CD4-positive, alpha-beta T cell treated with Interleukin-4 for 4 hours (primary cell): ENCODE data around the gene CDC42BPA.
A peak's percentile ranks its signal among the peaks of the same experiment; 100 is the strongest.
"Not testable (repeated sequence)": the region's sequence is repeated elsewhere in the genome, so short reads cannot be mapped to it uniquely, and the experiment has no call there.

Experiments used
- DNase-seq: peaks from one replicate; pipeline ENCODE4 v3.0.0-alpha.2; 2020

Gene CDC42BPA

DNA sequence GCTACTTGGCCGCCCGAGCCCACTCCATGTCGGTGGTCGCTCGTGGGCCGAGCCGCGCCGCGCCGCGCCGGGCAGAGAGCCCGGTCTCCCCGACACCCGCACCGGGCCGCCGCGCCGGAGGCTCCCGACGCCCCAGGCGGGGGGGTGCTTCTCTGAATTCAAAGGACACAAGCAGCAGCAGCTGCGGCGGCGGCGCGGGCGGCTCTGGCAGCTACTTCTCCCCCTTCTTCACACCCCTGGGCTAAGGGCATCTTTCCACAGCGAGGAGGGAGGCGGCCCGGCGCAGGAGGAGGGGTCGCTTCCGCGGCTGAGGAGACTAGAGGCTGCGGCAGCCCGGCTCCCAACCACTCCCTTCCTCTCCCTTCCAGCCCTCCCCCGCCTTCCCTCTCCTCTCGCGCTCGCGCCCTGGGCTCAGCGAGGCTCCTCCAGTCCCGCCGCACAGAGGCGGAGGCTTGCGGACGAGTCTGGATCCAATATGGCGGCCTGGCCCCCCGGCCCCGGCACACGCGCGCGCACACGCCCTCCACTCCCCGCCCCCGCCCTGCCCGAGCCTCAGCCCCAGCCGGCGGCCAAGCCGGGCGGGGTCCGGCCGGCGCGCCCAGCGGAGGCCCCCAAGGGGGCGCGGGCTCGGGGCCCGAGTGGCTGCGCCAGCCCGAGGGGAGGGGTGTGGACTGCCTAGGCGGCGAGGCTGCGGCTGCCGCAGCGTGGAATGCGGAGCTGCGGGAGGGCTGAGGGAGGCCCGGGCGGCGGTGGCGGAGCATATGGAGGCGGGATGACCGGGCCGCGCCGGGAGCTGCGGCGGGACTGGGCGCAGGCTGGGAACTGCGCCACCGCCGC lies at the start of gene CDC42BPA:
Gene CDC42BPA (minus strand): TSS at position 477 of the 837 bp plus-strand sequence. CDS start 1,310 bp downstream, outside the sequence.
- peak; percentile 2 for DNase-seq

DNA sequence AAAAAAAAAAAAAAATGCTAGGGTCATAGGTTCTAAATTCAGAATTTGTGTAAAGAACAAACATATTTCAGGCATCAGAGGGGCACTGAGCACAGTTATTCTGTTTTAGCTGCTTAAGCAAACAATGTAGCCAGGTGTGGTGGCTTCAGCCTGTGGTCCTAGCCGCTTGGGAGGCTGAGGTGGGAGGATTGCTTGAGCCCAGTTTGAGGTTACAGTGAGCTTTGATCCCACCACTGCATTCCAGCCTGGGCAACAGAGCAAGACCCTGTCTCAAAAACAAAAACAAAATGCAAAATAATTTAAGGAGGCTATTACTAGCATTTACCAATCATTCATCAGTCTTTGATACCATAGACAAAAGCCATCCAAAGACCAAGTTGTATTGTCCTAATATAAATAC lies 49.7 kb upstream of the CDC42BPA start:
- no peak for DNase-seq

- DNase-seq, result no peak
These were observed 47.5 kb upstream of the CDC42BPA start for GRCh38 chr1:227365473-227366431.

- DNase-seq, result no peak
These were observed 46.4 kb upstream of the CDC42BPA start for GRCh38 chr1:227364657-227365056.

GRCh38 chr1:227363825-227364224 lies 45.5 kb upstream of the CDC42BPA start:
- no peak for DNase-seq

DNA sequence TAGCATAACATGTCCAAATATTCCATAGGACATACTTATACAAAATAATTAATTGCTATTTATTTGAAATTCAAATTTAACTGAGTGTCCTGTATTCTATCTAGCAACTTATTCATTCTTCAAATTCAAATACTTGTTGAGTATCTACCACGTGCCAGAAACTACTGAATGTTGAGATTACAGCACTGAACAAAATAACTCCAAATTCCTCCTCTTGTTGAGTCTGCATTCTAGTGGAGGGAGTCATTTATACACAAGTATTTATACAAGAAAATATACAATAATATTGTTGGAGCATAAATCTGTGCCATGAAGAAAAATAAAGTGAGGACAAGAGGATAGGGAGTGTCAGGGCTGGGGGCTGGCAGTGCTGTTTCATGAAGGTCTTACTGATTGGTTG lies 43.7 kb upstream of the CDC42BPA start:
- no peak for DNase-seq

- DNase-seq, result no peak
These were observed 39.6 kb upstream of the CDC42BPA start for GRCh38 chr1:227357927-227358302.

GRCh38 chr1:227357171-227357926 lies 39.1 kb upstream of the CDC42BPA start:
- no peak for DNase-seq

GRCh38 chr1:227356620-227357146 lies 38.4 kb upstream of the CDC42BPA start:
- DNase-seq, result no peak

DNA sequence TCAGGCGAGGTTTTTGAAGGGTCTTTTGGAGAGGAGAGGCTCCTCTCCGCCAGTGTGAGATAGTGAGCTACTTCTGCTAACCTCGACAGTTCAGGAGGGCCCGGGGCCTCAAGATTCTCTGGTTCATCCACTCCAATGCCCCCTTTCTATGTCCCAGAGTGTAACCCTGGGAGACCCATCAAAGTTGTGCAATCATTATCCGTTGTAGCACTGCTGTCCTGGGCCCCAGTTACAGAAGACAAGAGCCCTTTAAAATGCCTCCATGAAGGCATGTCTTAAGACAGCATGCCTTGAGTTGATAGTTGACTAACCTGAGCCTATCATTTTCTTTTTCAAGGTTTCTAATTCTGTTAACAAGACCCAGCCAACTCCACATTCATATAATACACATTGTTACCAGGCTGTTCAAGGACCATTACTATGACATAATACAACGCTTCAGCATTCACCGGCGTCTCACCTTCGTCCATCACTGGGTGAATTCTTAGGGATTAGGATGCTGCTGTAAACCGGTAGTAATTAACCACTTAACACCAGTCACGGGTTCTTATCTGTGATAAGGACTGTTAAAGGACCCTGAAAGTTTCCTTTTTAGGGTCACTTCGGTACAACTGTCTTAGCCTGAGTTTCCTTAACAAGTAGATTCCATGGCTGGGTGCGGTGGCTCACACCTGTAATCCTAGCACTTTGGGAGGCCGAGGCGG lies 37.4 kb upstream of the CDC42BPA start:
- DNase-seq, result no peak

DNA sequence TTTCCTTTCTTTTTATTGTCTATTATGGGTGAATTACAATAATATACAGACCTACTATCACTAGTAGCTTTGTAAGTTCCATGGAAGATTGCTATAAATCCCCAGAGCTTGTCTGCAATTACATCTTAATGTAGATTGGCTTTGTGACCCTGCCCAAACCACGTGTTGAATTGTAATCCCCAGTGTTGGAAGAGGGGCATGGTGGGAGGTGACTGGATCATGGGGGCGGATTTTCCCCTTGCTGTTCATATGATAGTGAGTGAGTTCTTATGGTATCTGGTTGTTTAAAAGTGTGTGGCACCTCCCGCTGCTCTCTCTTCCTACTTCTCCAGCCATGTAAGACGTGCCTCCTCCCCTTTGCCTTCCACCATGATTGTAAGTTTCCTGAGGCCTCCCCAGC lies 34.9 kb upstream of the CDC42BPA start:
- no peak for DNase-seq

- DNase-seq, result not testable (repeated sequence)
These were observed 33.9 kb upstream of the CDC42BPA start for GRCh38 chr1:227352164-227352563.

- DNase-seq, result no peak
These were observed 33.2 kb upstream of the CDC42BPA start for GRCh38 chr1:227351443-227351842.

GRCh38 chr1:227349967-227350366 lies 31.7 kb upstream of the CDC42BPA start:
- no peak for DNase-seq

GRCh38 chr1:227343727-227344551 lies 25.6 kb upstream of the CDC42BPA start:
- no peak for DNase-seq

DNA sequence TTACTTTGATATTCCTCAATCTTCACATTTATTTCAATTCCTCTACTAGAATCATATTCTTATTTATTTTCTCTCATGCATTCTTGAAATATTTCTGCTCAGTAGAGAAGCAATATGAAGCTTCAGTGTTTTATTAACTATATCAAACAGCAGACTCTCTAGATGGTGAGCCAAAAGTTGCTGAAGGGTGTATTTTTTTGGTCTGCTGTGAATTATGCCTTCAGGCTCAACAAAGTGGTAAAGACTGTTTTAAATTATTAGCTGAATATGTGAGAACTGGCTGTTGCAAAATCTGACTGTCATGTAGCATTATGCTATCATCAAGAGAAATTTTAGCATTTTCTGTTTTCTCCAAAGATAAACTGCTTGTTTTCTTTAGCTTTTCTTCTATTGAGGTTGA lies 24.9 kb upstream of the CDC42BPA start:
- no peak for DNase-seq

GRCh38 chr1:227342075-227342829 lies 24.0 kb upstream of the CDC42BPA start:
- no peak for DNase-seq

GRCh38 chr1:227336136-227336535 lies 17.8 kb upstream of the CDC42BPA start:
- DNase-seq, result not testable (repeated sequence)

GRCh38 chr1:227335242-227336020 lies 17.1 kb upstream of the CDC42BPA start:
- DNase-seq, result no peak
